HepG2 (cell line): ENCODE measurements around the gene DRC3. TPM values are rescaled to one million over a fixed set of nuclear protein-coding genes. Genes with fewer than 3 reads are reported as not detected.

Experiments used
- DNMT1 ChIP-seq: sonication (generic); formaldehyde crosslinking; IDR thresholded peaks from 2 replicates; pipeline ENCODE4 v1.5.1; 2020; ENCODE audit warnings: mild to moderate bottlenecking, missing genetic modification reagents
- FLYWCH1 ChIP-seq: sonication (generic); formaldehyde crosslinking; IDR thresholded peaks from 2 replicates; pipeline ENCODE4 v1.8.1; 2023; ENCODE audit warnings: mild to moderate bottlenecking, missing genetic modification reagents
- GFI1 ChIP-seq: sonication (generic); formaldehyde crosslinking; IDR thresholded peaks from 2 replicates; pipeline ENCODE4 v1.5.0; 2020; ENCODE audit warnings: missing genetic modification reagents, mild to moderate bottlenecking, borderline replicate concordance
- HNF1A ChIP-seq, 2 experiments: sonication (generic) in 1 of 2; formaldehyde crosslinking in 1 of 2; IDR thresholded peaks; 2 replicates each; pipeline versions ENCODE4 v1.4.0 to v1.6.1; 2016 to 2020; ENCODE audit warnings: borderline replicate concordance in 1 of 2, low read depth in 1 of 2, mild to moderate bottlenecking in 1 of 2, missing genetic modification reagents in 1 of 2
- HNRNPH1 ChIP-seq: fragments of 200-400 bp; formaldehyde crosslinking; optimal IDR thresholded peaks from 2 replicates; pipeline ENCODE3; 2017; ENCODE audit warnings: mild to moderate bottlenecking, low read depth, low read length
- KMT2B ChIP-seq: IDR thresholded peaks from 2 replicates; pipeline ENCODE4 v1.6.1; 2016; ENCODE audit warnings: missing genetic modification reagents, missing compliant biosample characterization
- NFIC ChIP-seq: IDR thresholded peaks from 2 replicates; pipeline ENCODE4 v1.6.1; 2012; ENCODE audit warnings: mild to moderate bottlenecking, low read length, inconsistent platforms
- RBAK ChIP-seq: sonication (generic); formaldehyde crosslinking; IDR thresholded peaks from 2 replicates; pipeline ENCODE4 v1.5.1; 2020; ENCODE audit warnings: mild to moderate bottlenecking, missing genetic modification reagents
- ZNF530 ChIP-seq: sonication (generic); formaldehyde crosslinking; IDR thresholded peaks from 2 replicates; pipeline ENCODE4 v1.5.0; 2020; ENCODE audit warnings: low read depth, mild to moderate bottlenecking, missing genetic modification reagents
- ZNF646 ChIP-seq: sonication (generic); formaldehyde crosslinking; IDR thresholded peaks from 2 replicates; pipeline ENCODE4 v1.9.0; 2021; ENCODE audit warnings: mild to moderate bottlenecking, missing genetic modification reagents
- polyA plus RNA-seq, 8 experiments: library from polyadenylated mRNA; depleted of rRNA in 3 of 8; stranded (reverse) in 7 of 8; unstranded in 1 of 8; fragments of >200 nt; fragmentation: Illumina TruSeq in 4 of 8; extraction: Trizol in 4 of 8; gene quantifications; 2 replicates each; pipeline versions ENCODE4 v1.2.1 to v1.2.3, GENCODE V29; 2011 to 2016; ENCODE audit warnings: low read depth in 4 of 8, missing spikeins in 1 of 8, mixed read lengths in 1 of 8; ENCODE audit not compliant: insufficient read depth in 1 of 8
- total RNA-seq, 5 experiments: library from RNA; depleted of rRNA; stranded (reverse); fragments of >200 nt; fragmentation: Illumina TruSeq; extraction: Trizol; gene quantifications; 2 replicates each; pipeline ENCODE4 v1.2.3, GENCODE V29; 2016; ENCODE audit warnings: low read depth in 1 of 5

Gene DRC3
- total and polyA plus RNA-seq, 2 of the 13 experiments (the other 11 are each of a cell fraction or from before 2014, with no cell fraction given), result 0.53 to 0.87 TPM

GRCh38 chr17:18017958-18018357, 45.3 kb downstream of the DRC3 start (continued):
- TF ChIP-seq HNF1A (IDR thresholded peaks at IDR 0.05; ENCODE audit: low read depth) (no peak), HNF1A (CRISPR knock-in tag; IDR thresholded peaks at IDR 0.05; ENCODE audit: borderline replicate concordance) (peak; percentile 21; the same call in 1 of the 2 replicates), HNRNPH1 (no peak), DNMT1 (no peak), ZNF646 (CRISPR knock-in tag) (no peak), FLYWCH1 (CRISPR knock-in tag) (no peak), KMT2B (CRISPR knock-in tag) (no peak), ZNF530 (no peak), GFI1 (CRISPR knock-in tag) (peak; percentile 49), NFIC (peak; percentile 49; the same call in 1 of the 2 replicates), RBAK (no peak)
